HEK293T (cell line): ENCODE results near the gene PPM1H.

Source experiments
- CTCF ChIA-PET: fragments of 350-600 bp; formaldehyde crosslinking; extraction: SDS; loops from one replicate; lab custom pipeline; 2021; ENCODE audit warnings: antibody characterized with exemption, inconsistent platforms; lab: Yijun Ruan, JAX
- POLR2A ChIA-PET: fragments of 350-600 bp; formaldehyde crosslinking; extraction: SDS; loops from one replicate; lab custom pipeline; 2020; ENCODE audit warnings: antibody characterized with exemption, inconsistent platforms; lab: Yijun Ruan, JAX
- DNase-seq: peaks from one replicate; pipeline ENCODE4 v3.0.0; 2012; ENCODE audit warnings: mixed read lengths; ENCODE audit errors: extremely low spot score
- ARNT ChIP-seq: fragments of 450-650 bp; IDR thresholded peaks from 2 replicates; pipeline ENCODE4 v1.6.1; 2017; ENCODE audit warnings: mild to moderate bottlenecking
- BHLHE40 ChIP-seq: fragments of 450-650 bp; IDR thresholded peaks from 2 replicates; pipeline ENCODE4 v1.6.1; 2016; ENCODE audit warnings: mild to moderate bottlenecking, moderate library complexity, borderline replicate concordance
- CTBP1 ChIP-seq: fragments of 450-650 bp; IDR thresholded peaks from 2 replicates; pipeline ENCODE4 v1.6.1; 2016; ENCODE audit warnings: borderline replicate concordance
- ELF4 ChIP-seq: fragments of 450-650 bp; IDR thresholded peaks from 2 replicates; pipeline ENCODE4 v1.6.1; 2017; ENCODE audit warnings: antibody characterized with exemption
- FOXA1 ChIP-seq: fragments of 450-650 bp; IDR thresholded peaks from 2 replicates; pipeline ENCODE4 v1.6.1; 2016; ENCODE audit warnings: mild to moderate bottlenecking
- FOXK2 ChIP-seq: fragments of 450-650 bp; IDR thresholded peaks from 2 replicates; pipeline ENCODE4 v1.6.1; 2016; ENCODE audit warnings: mild to moderate bottlenecking
- FOXM1 ChIP-seq: fragments of 450-650 bp; IDR thresholded peaks from 2 replicates; pipeline ENCODE4 v1.6.1; 2017; ENCODE audit warnings: mild to moderate bottlenecking, borderline replicate concordance
- HDGF ChIP-seq: fragments of 450-650 bp; IDR thresholded peaks from 2 replicates; pipeline ENCODE4 v1.6.1; 2017; ENCODE audit warnings: antibody characterized with exemption, borderline replicate concordance
- L3MBTL2 ChIP-seq: fragments of 450-650 bp; conservative IDR thresholded peaks from 2 replicates; pipeline ENCODE4 v1.6.1; 2016; ENCODE audit warnings: mild to moderate bottlenecking
- LEF1 ChIP-seq: fragments of 450-650 bp; IDR thresholded peaks from 2 replicates; pipeline ENCODE4 v1.6.1; 2017; ENCODE audit warnings: mild to moderate bottlenecking, borderline replicate concordance
- NFRKB ChIP-seq: fragments of 450-650 bp; IDR thresholded peaks from 2 replicates; pipeline ENCODE4 v1.6.1; 2016; ENCODE audit warnings: mild to moderate bottlenecking, moderate library complexity
- SP1 ChIP-seq: fragments of 450-650 bp; IDR thresholded peaks from 2 replicates; pipeline ENCODE4 v1.6.1; 2017
- SUZ12 ChIP-seq: fragments of 450-650 bp; IDR thresholded peaks from 2 replicates; pipeline ENCODE4 v1.6.1; 2016; ENCODE audit warnings: mild to moderate bottlenecking
- TARDBP ChIP-seq: fragments of 450-650 bp; IDR thresholded peaks from 2 replicates; pipeline ENCODE4 v1.6.1; 2016
- ZNF384 ChIP-seq: fragments of 450-650 bp; IDR thresholded peaks from 2 replicates; pipeline ENCODE4 v1.6.1; 2016
- TF ChIP-seq, protein P1 (sequence below): fragments of 450-650 bp; IDR thresholded peaks from 2 replicates; pipeline ENCODE4 v1.6.1; 2016

The PPM1H gene

DNA sequence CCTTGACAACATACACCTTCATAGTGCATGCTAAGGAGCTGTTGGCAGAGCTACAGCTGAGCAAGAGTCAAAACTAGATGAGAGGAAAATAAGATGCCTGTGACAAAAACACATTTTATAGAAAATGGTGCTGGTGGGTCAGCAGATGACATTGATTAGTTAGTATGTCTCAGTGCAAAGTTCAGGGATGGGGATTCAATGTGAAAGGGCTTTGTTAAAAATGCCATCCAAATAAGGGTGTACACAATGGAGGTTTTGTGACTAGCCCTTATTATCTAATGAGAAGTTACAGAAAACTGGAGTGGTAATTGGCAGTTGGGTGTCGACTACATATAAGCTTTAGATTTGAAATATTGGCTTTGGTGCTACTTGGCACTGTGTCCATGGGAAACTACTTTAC is 299.3 kb downstream of the PPM1H start:
- DNase-seq = no peak
- POLR2A ChIA-PET = no interaction called here
- TF ChIP-seq SP1 (no peak), BHLHE40 (no peak), LEF1 (no peak), ARNT (no peak), L3MBTL2 (no peak), CTBP1 (no peak), NFRKB (no peak), HDGF (no peak), ZNF384 (no peak), FOXM1 (no peak), TARDBP (no peak), SUZ12 (no peak), FOXA1 (no peak), ELF4 (no peak)
- TF ChIP-seq, protein P1, sequence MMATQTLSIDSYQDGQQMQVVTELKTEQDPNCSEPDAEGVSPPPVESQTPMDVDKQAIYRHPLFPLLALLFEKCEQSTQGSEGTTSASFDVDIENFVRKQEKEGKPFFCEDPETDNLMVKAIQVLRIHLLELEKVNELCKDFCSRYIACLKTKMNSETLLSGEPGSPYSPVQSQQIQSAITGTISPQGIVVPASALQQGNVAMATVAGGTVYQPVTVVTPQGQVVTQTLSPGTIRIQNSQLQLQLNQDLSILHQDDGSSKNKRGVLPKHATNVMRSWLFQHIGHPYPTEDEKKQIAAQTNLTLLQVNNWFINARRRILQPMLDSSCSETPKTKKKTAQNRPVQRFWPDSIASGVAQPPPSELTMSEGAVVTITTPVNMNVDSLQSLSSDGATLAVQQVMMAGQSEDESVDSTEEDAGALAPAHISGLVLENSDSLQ = no peak
- CTCF ChIA-PET = no interaction called here

GRCh38 chr12:62632411-62632918 is 302.5 kb downstream of the PPM1H start:
- TF ChIP-seq, protein P1 = no peak
- no peak for DNase-seq
- CTCF ChIA-PET = no interaction called here
- POLR2A ChIA-PET = no interaction called here

DNA sequence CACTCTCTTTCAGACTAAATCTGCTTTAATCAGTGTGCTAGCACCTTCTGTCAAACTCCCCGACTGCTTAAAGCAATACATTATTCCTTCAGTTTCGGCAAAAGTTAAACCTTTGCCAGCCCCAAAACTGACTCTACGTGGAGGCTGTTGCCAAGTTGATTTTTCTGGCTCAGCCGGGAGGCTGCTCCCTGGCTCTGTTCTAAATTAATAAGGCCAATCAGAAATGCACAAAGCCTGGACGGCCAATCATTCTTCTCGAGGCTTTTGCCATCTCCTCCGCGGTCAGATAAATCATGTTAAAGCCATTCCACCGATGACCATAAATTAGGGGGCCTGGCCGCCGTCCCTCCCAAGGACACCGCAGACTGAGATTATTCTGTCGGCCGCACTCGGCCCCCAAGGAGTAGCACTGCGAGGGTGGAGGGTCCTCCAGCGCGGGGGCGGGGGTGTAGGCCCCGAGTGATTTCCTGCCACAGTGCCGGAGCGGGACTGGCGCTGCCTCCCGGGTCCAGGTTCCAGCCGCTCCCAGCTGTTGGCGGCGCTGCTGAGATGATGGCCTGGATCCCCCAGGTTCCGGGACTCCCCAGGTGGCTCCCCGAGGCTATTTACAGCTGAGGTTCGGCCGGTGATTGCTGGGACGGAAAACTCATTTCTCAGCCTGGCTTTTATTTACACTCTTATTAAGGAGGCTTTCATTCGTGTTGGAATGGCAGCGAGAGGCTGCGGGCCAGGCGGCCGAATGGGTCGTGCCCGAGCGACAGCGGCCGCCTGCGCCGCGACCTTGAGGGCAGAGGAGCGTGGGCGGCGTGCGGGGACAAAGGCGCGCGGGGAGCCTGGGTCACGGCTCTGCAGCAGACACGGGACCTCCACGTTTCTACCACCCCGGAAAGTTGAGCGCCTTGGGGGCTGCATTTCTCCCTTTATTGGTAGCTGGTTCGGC is 303.2 kb downstream of the PPM1H start:
- CTCF ChIA-PET = no interaction called here
- POLR2A ChIA-PET = no interaction called here
- TF ChIP-seq ZNF384 (no peak), ELF4 (no peak), TARDBP (no peak), BHLHE40 (no peak), FOXK2 (no peak), LEF1 (no peak), SP1 (no peak), ARNT (no peak), FOXM1 (no peak), NFRKB (no peak), L3MBTL2 (no peak), CTBP1 (no peak), HDGF (no peak), SUZ12 (no peak), FOXA1 (no peak)
- TF ChIP-seq, protein P1 = no peak
- DNase-seq = no peak

GRCh38 chr12:62629971-62630739 is 304.8 kb downstream of the PPM1H start:
- ChIA-PET CTCF (no interaction called here), POLR2A (no interaction called here)
- TF ChIP-seq FOXK2 (no peak), CTBP1 (no peak), L3MBTL2 (no peak), BHLHE40 (no peak), NFRKB (no peak), SUZ12 (no peak), ZNF384 (no peak), LEF1 (no peak), TARDBP (no peak), FOXM1 (no peak), ARNT (no peak), FOXA1 (no peak), HDGF (no peak), ELF4 (no peak), SP1 (no peak)
- TF ChIP-seq, protein P1 = no peak
- DNase-seq = no peak

GRCh38 chr12:62629413-62629812 is 305.5 kb downstream of the PPM1H start:
- DNase-seq = no peak
- CTCF ChIA-PET = no interaction called here
- POLR2A ChIA-PET = no interaction called here

More at GRCh38 chr12:62629413-62629812, 305.5 kb downstream of the PPM1H start:
- TF ChIP-seq FOXA1 = no peak
- TF ChIP-seq FOXK2 = no peak
- TF ChIP-seq LEF1 = no peak
- no peak for TF ChIP-seq SUZ12
- TF ChIP-seq, protein P1 = no peak
- no peak for TF ChIP-seq NFRKB
- no peak for TF ChIP-seq CTBP1
- no peak for TF ChIP-seq BHLHE40
- TF ChIP-seq TARDBP = no peak
- no peak for TF ChIP-seq SP1
- TF ChIP-seq HDGF = no peak
- TF ChIP-seq L3MBTL2 = no peak
- no peak for TF ChIP-seq ELF4
- no peak for TF ChIP-seq FOXM1
- TF ChIP-seq ZNF384 = no peak
